KOPT-K1 (cell line): Measurements from ENCODE around the gene TINAG.

ENCODE experiments used
- H3K27ac ChIP-seq: fragments of 200-600 bp; sonication (generic); 2 replicates; pipeline ENCODE4 v1.5.1; 2016; ENCODE audit warnings: antibody characterized with exemption, mild to moderate bottlenecking, low read depth, low read length; ENCODE audit not compliant: poor library complexity, severe bottlenecking
- H3K36me3 ChIP-seq: fragments of 200-600 bp; sonication (generic); 2 replicates; pipeline ENCODE4 v1.5.1; 2017; ENCODE audit warnings: antibody characterized with exemption, mild to moderate bottlenecking, low read length, moderate library complexity; ENCODE audit not compliant: insufficient read depth
- H3K9me3 ChIP-seq: fragments of 200-600 bp; sonication (generic); 2 replicates; pipeline ENCODE4 v1.5.1; 2017; ENCODE audit warnings: antibody characterized with exemption, low read length, mild to moderate bottlenecking; ENCODE audit not compliant: insufficient read depth, poor library complexity, severe bottlenecking

Gene TINAG

DNA sequence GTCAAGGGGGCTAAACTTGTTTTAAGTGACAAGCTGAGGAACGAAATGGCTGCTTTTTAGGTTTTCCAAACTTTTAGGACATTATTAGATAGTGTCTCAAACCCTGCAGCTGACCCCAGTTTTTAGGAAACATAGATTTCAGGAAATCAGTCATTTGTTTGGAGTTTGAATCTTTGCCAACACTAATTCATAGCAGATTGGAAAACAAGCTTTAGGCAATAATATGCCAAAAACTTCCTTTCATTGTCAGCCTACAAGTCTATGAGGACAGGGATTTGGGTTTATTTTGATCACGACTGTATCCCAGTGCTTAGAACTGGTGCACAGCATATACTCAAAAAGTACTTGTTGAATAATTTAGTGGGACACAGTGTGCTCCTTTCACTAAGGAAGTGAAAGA, 123.2 kb downstream of the TINAG start:
- H3K27ac ChIP-seq, result no peak overlapping the region
- no peaks in the 10 kb centered on the region for H3K9me3 ChIP-seq
- H3K36me3 ChIP-seq, result no peaks in the 10 kb centered on the region
